Measurements from ENCODE around the gene WDR18.

- TF ChIP-seq CTCF (IDR thresholded peaks at IDR 0.05) (no peak), EZH2phosphoT487 (IDR thresholded peaks at IDR 0.05) (no peak), EZH2 (IDR thresholded peaks at IDR 0.05) (no peak)
Observed at GRCh38 chr19:936175-936546, 48.0 kb upstream of the WDR18 start.

All from neural progenitor cell (in vitro differentiated cells).